Mucosa of stomach (tissue), 1 donor: ENCODE measurements around the gene LMOD1.
A peak's percentile ranks its signal among the peaks of the same experiment; 100 is the strongest.
"Not testable (repeated sequence)": the region's sequence is repeated elsewhere in the genome, so short reads cannot be mapped to it uniquely, and the experiment has no call there.

Experiments
- H3K27me3 ChIP-seq: one replicate; pipeline ENCODE4 v1.7.0; 2013; ENCODE audit warnings: mild to moderate bottlenecking, low read length; ENCODE audit not compliant: control insufficient read depth, insufficient read depth
- H3K36me3 ChIP-seq: one replicate; pipeline ENCODE4 v1.7.0; 2013; ENCODE audit warnings: low read length; ENCODE audit not compliant: control insufficient read depth, insufficient read depth
- H3K4me1 ChIP-seq: one replicate; pipeline ENCODE4 v1.7.0; 2013; ENCODE audit warnings: mild to moderate bottlenecking, low read length; ENCODE audit not compliant: control insufficient read depth, insufficient read depth
- H3K4me3 ChIP-seq: one replicate; pipeline ENCODE4 v1.7.0; 2013; ENCODE audit warnings: low read length
- H3K9ac ChIP-seq: one replicate; pipeline ENCODE4 v1.7.0; 2013; ENCODE audit warnings: mild to moderate bottlenecking, low read length, moderate library complexity
- H3K9me3 ChIP-seq: one replicate; pipeline ENCODE4 v1.7.0; 2013; ENCODE audit warnings: mild to moderate bottlenecking, low read length, moderate library complexity; ENCODE audit not compliant: control insufficient read depth
- donor health status: Pancreatic carcinoma.

The LMOD1 gene

DNA sequence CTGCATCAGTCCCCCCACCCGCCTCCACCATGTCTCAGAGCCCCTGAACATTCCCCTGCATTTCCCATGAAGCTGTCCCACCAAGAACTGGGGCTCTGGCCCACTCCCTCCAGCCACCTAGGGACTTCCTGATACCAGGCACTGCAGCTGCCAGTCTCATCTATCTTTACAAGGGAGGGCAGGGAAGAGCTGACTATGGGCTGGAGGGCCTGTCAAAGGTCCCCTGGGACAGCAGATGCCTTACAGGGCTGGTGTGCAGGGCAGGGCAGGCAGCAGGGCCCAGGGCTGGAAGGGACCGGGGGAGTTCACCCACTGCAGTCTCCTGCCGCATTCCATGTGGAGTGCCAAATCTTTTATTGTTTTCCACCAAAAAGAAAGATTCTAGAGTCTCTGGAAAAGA, 40.0 kb downstream of the LMOD1 start:
- Histone ChIP-seq H3K4me3 (no peak overlapping the region), H3K36me3 (no peaks in the 10 kb centered on the region), H3K9ac (no peak overlapping the region), H3K27me3 (peaks cover 7% of the 10 kb centered on the region), H3K9me3 (no peaks in the 10 kb centered on the region), H3K4me1 (peaks cover 8% of the 10 kb centered on the region)

DNA sequence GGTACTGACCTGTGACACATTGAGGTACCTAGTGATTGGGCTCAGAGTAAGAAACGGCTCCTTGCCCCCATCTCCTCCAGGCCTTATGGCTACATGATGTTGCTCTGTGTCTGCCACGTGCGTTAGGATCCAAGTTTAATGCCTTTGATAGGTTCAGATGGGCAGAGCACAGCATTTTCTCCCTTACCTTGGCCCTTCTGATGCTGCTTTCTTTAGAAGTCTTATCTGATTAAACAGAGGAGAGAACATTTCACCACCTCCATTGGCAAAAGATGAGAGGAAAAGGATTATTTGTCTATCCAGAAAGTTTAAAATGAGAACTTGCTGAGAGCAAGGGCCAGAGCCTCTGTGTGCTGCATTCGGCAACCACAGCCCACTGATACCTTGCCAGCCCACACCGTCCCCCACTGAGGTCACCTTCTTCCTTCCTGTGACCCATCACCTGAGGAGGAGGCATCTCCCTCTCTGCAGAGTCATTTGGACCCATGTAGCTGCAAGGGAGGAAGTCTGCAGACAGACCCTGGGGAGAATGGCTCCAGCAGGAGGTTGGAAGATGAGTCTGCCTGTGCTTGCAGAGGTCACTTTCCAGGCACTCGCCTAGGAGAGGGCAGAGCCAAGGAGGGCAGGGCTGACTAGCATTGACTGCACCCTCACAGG, 41.0 kb downstream of the LMOD1 start:
- Histone ChIP-seq H3K4me1 (peaks cover 8% of the 10 kb centered on the region), H3K27me3 (peaks cover 7% of the 10 kb centered on the region), H3K9me3 (no peaks in the 10 kb centered on the region), H3K9ac (peak overlapping the region; percentile 26), H3K4me3 (no peak overlapping the region), H3K36me3 (no peaks in the 10 kb centered on the region)

DNA sequence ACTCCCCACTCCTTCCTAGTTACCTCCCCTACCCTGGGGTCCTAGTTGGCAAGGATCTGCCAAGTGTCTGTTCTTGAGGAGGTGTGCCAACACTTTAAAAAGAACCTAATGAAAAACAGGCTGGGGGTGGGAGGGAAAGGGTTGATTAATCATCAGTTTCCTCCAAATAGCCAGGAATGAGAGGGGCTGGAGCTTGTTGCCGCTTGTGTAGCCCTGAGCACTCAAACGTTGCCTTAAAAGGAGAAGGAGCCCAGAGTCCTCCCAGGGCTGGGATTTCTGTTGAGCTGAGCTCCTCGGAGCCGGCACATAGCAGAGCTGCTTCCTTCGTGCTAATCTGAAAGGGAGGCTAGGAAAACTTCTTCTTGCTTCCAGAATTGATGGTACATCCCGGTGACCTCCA, 41.8 kb downstream of the LMOD1 start:
- no peak overlapping the region for H3K9ac ChIP-seq

DNA sequence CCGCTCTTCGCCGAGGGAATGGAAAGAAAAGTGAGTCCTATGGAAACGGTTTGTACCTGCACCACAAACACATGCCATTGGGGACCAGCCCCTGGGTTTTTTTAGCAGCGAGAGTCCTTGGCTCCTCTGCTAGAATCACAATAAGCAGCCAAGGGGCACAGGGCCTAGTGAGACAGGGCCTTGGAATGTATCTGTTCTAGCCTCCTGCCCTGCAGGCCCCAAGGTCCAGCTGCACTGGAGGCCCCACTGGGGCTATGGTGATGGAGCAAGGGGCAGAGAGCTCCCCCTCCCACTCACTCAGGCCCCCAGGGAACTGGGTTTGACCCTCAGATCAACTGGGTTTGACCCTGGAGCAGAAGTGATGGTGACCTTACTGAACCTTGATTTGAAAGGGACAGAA, 43.2 kb downstream of the LMOD1 start:
- no peaks in the 10 kb centered on the region for H3K9me3 ChIP-seq
- no peaks in the 10 kb centered on the region for H3K36me3 ChIP-seq
- H3K9ac ChIP-seq: no peak overlapping the region
- H3K4me3 ChIP-seq: no peak overlapping the region
- peaks cover under 1% of the 10 kb centered on the region for H3K27me3 ChIP-seq
- H3K4me1 ChIP-seq: peaks cover 8% of the 10 kb centered on the region

More for the DNA sequence above, 41.8 kb downstream of the LMOD1 start:
- Histone ChIP-seq H3K4me3 (no peak overlapping the region), H3K9me3 (no peaks in the 10 kb centered on the region), H3K36me3 (no peaks in the 10 kb centered on the region), H3K4me1 (peaks cover 8% of the 10 kb centered on the region), H3K27me3 (peaks cover 4% of the 10 kb centered on the region)

DNA sequence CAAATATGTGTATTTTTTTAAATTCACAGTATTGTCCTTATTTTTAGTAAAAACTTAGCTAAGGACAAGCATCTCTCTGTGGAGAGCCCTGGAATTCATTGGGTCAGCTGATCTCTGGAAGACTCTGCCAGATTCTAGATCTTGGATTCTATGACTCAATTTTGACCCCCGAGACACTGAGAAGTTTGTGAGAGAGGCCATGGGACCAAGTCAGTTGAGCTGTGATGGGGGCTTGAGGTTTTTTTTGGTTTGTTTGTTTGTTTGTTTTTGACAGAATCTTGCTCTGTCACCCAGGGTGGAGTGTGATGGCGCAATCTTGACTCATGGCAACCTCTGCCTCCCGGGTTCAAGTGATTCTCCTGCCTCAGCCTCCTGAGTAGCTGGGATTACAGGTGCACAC, 44.1 kb downstream of the LMOD1 start:
- no peak overlapping the region for H3K9ac ChIP-seq
- no peaks in the 10 kb centered on the region for H3K27me3 ChIP-seq
- H3K4me1 ChIP-seq: peaks cover 8% of the 10 kb centered on the region
- no peak overlapping the region for H3K4me3 ChIP-seq
- H3K9me3 ChIP-seq: no peaks in the 10 kb centered on the region
- H3K36me3 ChIP-seq: no peaks in the 10 kb centered on the region

DNA sequence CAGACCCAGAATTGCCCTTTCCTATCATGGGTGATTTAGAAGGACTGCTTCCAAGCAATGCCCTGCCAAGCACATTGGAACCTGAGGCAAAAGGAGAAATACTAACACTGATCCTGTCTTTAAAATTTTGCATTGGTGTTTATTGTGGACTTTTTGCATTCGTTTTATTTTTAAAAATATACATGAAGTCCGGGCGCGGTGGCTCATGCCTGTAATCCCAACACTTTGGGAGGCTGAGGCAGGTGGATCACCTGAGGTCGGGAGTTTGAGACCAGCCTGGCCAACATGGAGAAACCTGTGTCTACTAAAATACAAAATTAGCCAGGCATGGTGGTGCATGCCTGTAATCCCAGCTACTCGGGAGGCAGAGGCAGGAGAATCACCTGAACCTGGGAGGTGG, 45.3 kb downstream of the LMOD1 start:
- not testable (repeated sequence) for H3K36me3 ChIP-seq, H3K9ac ChIP-seq, H3K27me3 ChIP-seq, H3K9me3 ChIP-seq, H3K4me3 ChIP-seq, H3K4me1 ChIP-seq

DNA sequence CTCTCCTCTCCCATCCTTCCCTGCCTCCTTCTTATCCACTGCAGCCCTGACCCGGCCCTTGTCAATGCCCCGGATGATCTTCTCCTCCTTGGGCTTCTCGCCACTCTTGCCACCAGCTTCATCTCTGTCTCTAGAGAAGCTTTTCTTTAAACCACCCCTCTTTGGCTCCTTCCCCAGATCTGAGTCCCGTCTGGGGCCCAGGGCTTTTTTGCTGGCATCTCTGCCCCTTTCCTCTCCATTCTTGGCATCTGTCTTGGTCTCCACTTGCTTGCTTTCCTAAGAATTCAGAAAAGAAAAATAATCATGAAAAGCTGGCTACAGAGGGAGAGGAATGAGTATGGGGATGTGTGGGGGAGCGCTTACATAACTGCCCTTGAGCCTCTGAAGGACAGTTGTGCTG, 45.9 kb downstream of the LMOD1 start:
- Histone ChIP-seq H3K9ac (no peak overlapping the region), H3K4me1 (peaks cover 7% of the 10 kb centered on the region), H3K36me3 (no peaks in the 10 kb centered on the region), H3K27me3 (no peaks in the 10 kb centered on the region), H3K4me3 (no peak overlapping the region), H3K9me3 (no peaks in the 10 kb centered on the region)

DNA sequence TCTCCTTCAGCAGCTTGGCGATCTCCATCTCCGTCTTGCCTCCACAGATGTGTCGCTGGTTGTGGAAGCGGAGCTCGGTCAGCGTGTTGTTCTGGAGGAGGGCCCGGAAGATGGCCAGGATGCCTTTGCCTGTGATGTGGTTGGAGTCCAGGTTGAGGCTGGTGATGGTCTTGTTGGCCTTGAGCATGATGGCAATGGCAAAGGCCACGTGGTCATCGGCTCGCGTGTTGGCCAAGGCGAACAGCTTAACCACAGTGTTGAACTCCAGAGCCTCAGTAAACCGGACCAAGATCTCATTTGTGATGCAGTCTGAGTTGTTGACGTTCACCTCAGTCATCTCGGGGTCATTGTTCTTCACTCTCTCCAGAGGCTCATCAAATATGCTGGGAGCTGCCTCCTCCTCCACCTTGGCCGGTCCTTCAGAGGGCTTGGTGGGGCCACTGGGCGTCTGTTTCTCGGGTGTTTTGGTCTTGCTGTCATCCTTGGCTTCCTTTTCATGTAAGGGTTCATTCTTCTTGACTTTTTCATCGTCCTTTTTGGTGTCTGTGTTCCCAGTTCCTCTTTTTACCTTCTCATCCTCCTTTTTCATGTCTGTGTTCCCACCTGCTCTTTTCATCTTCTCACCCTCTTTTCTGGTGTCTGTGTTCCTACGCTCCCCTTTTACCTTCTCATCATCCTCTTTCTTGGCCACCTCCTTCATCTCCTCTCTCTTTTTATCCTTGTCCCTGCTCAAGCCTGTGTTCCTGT, 46.5 kb downstream of the LMOD1 start:
- no peaks in the 10 kb centered on the region for H3K36me3 ChIP-seq
- no peak overlapping the region for H3K4me3 ChIP-seq
- H3K9ac ChIP-seq: no peak overlapping the region
- H3K4me1 ChIP-seq: peaks cover under 1% of the 10 kb centered on the region
- no peaks in the 10 kb centered on the region for H3K9me3 ChIP-seq
- H3K27me3 ChIP-seq: no peaks in the 10 kb centered on the region

DNA sequence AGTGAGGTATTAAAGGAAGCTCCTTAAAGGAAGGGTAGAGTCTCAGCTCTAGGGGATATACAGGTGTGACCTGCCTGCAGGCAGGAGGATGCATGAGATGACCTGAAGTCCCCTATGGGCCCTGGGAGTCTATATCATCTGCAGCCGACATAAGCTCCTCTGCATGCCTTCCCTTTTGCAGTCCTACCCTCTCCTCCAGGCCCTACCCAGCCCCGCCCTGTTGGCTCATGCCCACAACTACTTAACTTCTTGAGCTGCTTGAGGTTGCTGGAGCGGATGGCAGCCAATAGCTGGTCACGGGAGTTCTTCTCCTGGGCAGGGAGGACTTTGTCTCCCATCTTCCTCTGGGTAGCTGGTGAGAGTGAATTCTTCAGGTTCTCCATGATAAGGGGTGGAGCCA, 47.4 kb downstream of the LMOD1 start:
- Histone ChIP-seq H3K9me3 (no peaks in the 10 kb centered on the region), H3K9ac (no peak overlapping the region), H3K27me3 (no peaks in the 10 kb centered on the region), H3K4me3 (no peak overlapping the region), H3K36me3 (no peaks in the 10 kb centered on the region), H3K4me1 (no peaks in the 10 kb centered on the region)

DNA sequence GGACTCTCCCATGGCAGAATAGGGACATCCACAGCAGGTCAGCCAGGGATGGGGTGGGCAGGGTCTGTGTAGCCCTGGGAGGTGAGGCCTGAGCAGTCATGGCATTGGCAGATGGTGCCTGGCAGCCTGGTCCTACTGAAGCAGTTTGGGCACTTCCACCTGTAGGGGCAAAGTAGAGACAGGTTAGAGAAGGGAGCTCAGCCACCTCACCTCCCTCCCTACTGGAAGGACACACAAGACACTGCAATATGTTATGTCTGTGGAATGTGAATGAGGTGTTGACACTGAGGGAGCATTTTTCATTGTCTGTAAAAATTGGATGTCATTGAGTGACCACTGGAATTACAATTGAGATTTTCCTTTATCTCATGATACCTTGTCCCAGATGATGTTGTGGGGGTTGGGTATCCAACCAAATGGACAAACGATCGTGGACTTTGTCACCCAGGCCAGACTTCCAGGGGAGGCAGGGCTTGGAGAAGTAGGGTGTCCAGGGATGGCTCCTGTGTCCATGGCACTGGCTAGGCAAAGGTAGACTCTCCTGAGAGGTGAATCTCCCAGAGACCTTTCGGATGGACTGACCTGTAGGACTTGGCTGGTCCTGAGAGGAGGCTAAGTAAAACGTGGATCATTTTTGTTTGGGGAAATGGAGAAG, 48.0 kb downstream of the LMOD1 start:
- no peaks in the 10 kb centered on the region for H3K4me1 ChIP-seq
- H3K9me3 ChIP-seq: no peaks in the 10 kb centered on the region
- no peak overlapping the region for H3K9ac ChIP-seq
- no peaks in the 10 kb centered on the region for H3K27me3 ChIP-seq
- H3K4me3 ChIP-seq: no peak overlapping the region
- no peaks in the 10 kb centered on the region for H3K36me3 ChIP-seq

DNA sequence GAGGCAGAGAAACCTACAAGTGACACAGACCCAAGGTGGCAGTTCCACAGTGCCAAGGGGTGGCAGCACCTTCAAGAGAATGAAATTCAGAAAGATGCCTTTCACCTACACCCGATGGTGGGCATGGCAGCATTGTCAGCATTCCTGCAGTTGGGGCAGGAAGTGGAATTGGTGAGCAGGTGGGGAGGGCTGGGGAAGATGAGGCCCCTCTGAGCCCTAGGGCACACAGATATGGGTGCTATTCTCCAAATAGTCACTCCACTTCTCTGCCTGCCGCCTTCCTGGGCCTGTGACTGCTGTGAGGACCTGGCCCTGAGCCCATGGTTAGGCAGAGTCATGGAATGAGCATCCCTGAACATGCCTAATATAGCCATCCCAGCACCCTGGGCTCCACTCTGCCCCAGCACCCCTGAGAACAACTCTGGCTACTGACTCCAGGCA, 49.4 kb downstream of the LMOD1 start:
- H3K4me1 ChIP-seq: no peaks in the 10 kb centered on the region
- H3K4me3 ChIP-seq: no peak overlapping the region
- H3K9me3 ChIP-seq: no peaks in the 10 kb centered on the region
- H3K27me3 ChIP-seq: no peaks in the 10 kb centered on the region
- no peaks in the 10 kb centered on the region for H3K36me3 ChIP-seq
- H3K9ac ChIP-seq: no peak overlapping the region
